Thyroid gland (tissue), 4 donors: ENCODE results near the gene BANF2.

Experiments
- POLR2A ChIP-seq, 2 donors: fragments of 450-650 bp; IDR thresholded peaks; one replicate each; pipeline ENCODE4 v1.6.1; 2017; ENCODE audit warnings: antibody characterized with exemption in 2 of 2, mild to moderate bottlenecking in 2 of 2, moderate library complexity in 1 of 2
- TF ChIP-seq, protein P1 (sequence below), 6 experiments: fragments of 200-600 bp in 3 of 6; fragments of 450-650 bp in 3 of 6; sonication (generic) in 3 of 6; IDR thresholded peaks; one replicate each; pipeline ENCODE4 v1.5.1; 2016 to 2019; ENCODE audit warnings: antibody characterized with exemption in 6 of 6, mild to moderate bottlenecking in 2 of 6, inconsistent platforms in 1 of 6, moderate library complexity in 1 of 6

DNA sequence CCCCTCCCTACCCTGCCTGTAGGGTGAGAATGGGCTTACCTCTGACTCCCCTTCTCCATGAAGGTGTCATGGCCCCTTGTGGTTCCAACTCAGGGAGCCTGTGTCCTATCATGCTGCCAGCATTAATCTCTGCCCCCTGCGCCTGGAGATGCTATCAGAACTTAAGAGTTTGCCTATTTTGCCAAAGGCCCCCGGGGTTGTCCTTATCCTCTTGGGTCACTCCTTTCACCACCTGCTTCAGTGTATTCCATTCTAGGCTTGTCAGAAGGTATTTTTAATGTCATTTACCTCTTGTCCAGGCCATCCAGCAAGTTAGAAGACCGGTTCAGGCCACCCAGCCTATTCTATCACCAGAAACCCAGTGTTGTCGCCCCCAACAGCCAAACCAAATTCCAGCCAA lies 28.2 kb upstream of the BANF2 start:
- no peak for TF ChIP-seq POLR2A (IDR thresholded peaks at IDR 0.05)
- TF ChIP-seq, protein P1, sequence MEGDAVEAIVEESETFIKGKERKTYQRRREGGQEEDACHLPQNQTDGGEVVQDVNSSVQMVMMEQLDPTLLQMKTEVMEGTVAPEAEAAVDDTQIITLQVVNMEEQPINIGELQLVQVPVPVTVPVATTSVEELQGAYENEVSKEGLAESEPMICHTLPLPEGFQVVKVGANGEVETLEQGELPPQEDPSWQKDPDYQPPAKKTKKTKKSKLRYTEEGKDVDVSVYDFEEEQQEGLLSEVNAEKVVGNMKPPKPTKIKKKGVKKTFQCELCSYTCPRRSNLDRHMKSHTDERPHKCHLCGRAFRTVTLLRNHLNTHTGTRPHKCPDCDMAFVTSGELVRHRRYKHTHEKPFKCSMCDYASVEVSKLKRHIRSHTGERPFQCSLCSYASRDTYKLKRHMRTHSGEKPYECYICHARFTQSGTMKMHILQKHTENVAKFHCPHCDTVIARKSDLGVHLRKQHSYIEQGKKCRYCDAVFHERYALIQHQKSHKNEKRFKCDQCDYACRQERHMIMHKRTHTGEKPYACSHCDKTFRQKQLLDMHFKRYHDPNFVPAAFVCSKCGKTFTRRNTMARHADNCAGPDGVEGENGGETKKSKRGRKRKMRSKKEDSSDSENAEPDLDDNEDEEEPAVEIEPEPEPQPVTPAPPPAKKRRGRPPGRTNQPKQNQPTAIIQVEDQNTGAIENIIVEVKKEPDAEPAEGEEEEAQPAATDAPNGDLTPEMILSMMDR (IDR thresholded peaks at IDR 0.05) = no peak
